Neural progenitor cell (in vitro differentiated cells): Measurements from ENCODE around the gene R3HDM2. TPM values are rescaled to one million over a fixed set of nuclear protein-coding genes. Genes with fewer than 3 reads are reported as not detected.

Experiments
- DNase-seq: peaks from one replicate; pipeline ENCODE4 v3.0.0-alpha.2; 2016; ENCODE audit warnings: low spot score
- H2AFZ ChIP-seq: fragments of 200-600 bp; sonication (generic); replicated peaks from 2 replicates; pipeline ENCODE4 v1.6.1; 2016; ENCODE audit warnings: antibody characterized with exemption
- H3F3A ChIP-seq: fragments of 200-600 bp; sonication (generic); 2 replicates; pipeline ENCODE4 v1.6.1; 2016; ENCODE audit warnings: antibody characterized with exemption, low read depth
- H3K27ac ChIP-seq: fragments of 200-600 bp; sonication (generic); 2 replicates; pipeline ENCODE4 v1.5.1; 2016; ENCODE audit warnings: mild to moderate bottlenecking
- H3K27me3 ChIP-seq: fragments of 200-600 bp; sonication (generic); 2 replicates; pipeline ENCODE4 v1.6.1; 2016; ENCODE audit warnings: mild to moderate bottlenecking, moderate library complexity
- H3K36me3 ChIP-seq: fragments of 200-600 bp; sonication (generic); 2 replicates; pipeline ENCODE4 v1.5.1; 2016
- H3K4me1 ChIP-seq: fragments of 200-600 bp; sonication (generic); 2 replicates; pipeline ENCODE4 v1.6.1; 2016; ENCODE audit warnings: mixed run types
- H3K4me2 ChIP-seq: fragments of 200-600 bp; sonication (generic); 2 replicates; pipeline ENCODE4 v1.6.1; 2016
- H3K4me3 ChIP-seq: fragments of 200-600 bp; sonication (generic); 2 replicates; pipeline ENCODE4 v1.5.1; 2016
- H3K79me2 ChIP-seq: fragments of 200-600 bp; sonication (generic); 2 replicates; pipeline ENCODE4 v1.6.1; 2016; ENCODE audit warnings: low read depth
- H3K9ac ChIP-seq: fragments of 200-600 bp; sonication (generic); 2 replicates; pipeline ENCODE4 v1.6.1; 2016
- H3K9me3 ChIP-seq: fragments of 200-600 bp; sonication (generic); 2 replicates; pipeline ENCODE4 v1.5.1; 2016; ENCODE audit warnings: low read depth
- H4K20me1 ChIP-seq: fragments of 200-600 bp; sonication (generic); 2 replicates; pipeline ENCODE4 v1.6.1; 2016; ENCODE audit warnings: low read depth
- H3K27ac Mint-ChIP-seq: 3 replicates; pipeline ENCODE4 v1.8.0; 2021; ENCODE audit warnings: mixed read lengths
- H3K27me3 Mint-ChIP-seq: 2 replicates; pipeline ENCODE4 v1.8.0; 2022; ENCODE audit warnings: low read depth, mild to moderate bottlenecking, inconsistent platforms, moderate library complexity, mixed read lengths; ENCODE audit not compliant: insufficient read depth
- H3K36me3 Mint-ChIP-seq: 3 replicates; pipeline ENCODE4 v1.8.0; 2021; ENCODE audit warnings: mixed read lengths
- H3K4me1 Mint-ChIP-seq: 3 replicates; pipeline ENCODE4 v1.8.0; 2021; ENCODE audit warnings: mixed read lengths
- H3K4me3 Mint-ChIP-seq: 3 replicates; pipeline ENCODE4 v1.8.0; 2021; ENCODE audit warnings: mild to moderate bottlenecking, moderate library complexity, mixed read lengths
- H3K9me3 Mint-ChIP-seq: 3 replicates; pipeline ENCODE4 v1.8.0; 2020; ENCODE audit warnings: mixed read lengths
- CTCF ChIP-seq: fragments of 200-600 bp; sonication (generic); IDR thresholded peaks from 2 replicates; pipeline ENCODE4 v1.5.1; 2017; ENCODE audit warnings: antibody characterized with exemption, mild to moderate bottlenecking
- EZH2 ChIP-seq: fragments of 200-600 bp; sonication (generic); IDR thresholded peaks from 2 replicates; pipeline ENCODE4 v1.6.1; 2017; ENCODE audit warnings: antibody characterized with exemption, mild to moderate bottlenecking, moderate library complexity
- EZH2phosphoT487 ChIP-seq: fragments of 200-600 bp; sonication (generic); IDR thresholded peaks from 2 replicates; pipeline ENCODE4 v1.6.1; 2017; ENCODE audit warnings: antibody characterized with exemption
- total RNA-seq: library from RNA; depleted of rRNA; stranded (reverse); fragments of >200 nt; gene quantifications from 2 replicates; pipeline ENCODE4 v1.2.3, GENCODE V29; 2015; ENCODE audit warnings: low replicate concordance

The R3HDM2 gene
- total RNA-seq, 1 donor from 2014 or later = 40.0 TPM

GRCh38 chr12:57236925-57237595, 193.8 kb downstream of the R3HDM2 start:
- Histone ChIP-seq H3K9me3 (no peaks in the 10 kb centered on the region), H3K4me2 (peak overlapping the region; percentile 5), H3K79me2 (no peaks in the 10 kb centered on the region), H2AFZ (no peak overlapping the region), H3K27ac (no peak overlapping the region), H3K4me1 (peaks cover 58% of the 10 kb centered on the region), H3K36me3 (no peaks in the 10 kb centered on the region), H3K9ac (no peak overlapping the region), H3K27me3 (peaks cover 75% of the 10 kb centered on the region), H3F3A (peaks cover 68% of the 10 kb centered on the region), H4K20me1 (peaks cover 51% of the 10 kb centered on the region), H3K4me3 (no peak overlapping the region)
- TF ChIP-seq EZH2phosphoT487 (no peak), CTCF (no peak), EZH2 (no peak)
- Mint-ChIP-seq H3K4me3 (peak overlapping the region; percentile 77), H3K36me3 (peaks cover 19% of the 10 kb centered on the region), H3K27ac (no peak overlapping the region), H3K27me3 (peaks cover 56% of the 10 kb centered on the region), H3K9me3 (no peaks in the 10 kb centered on the region), H3K4me1 (peaks cover 48% of the 10 kb centered on the region)
- no peak for DNase-seq

GRCh38 chr12:57236201-57236924, 194.5 kb downstream of the R3HDM2 start:
- peak overlapping the region; percentile 5 for H3K4me2 ChIP-seq
- peak; percentile 84 for DNase-seq
- H3K4me1 Mint-ChIP-seq = peaks cover 41% of the 10 kb centered on the region
- no peak overlapping the region for H3K27ac ChIP-seq
- H2AFZ ChIP-seq = no peak overlapping the region
- peaks cover 22% of the 10 kb centered on the region for H3K36me3 Mint-ChIP-seq
- H3K36me3 ChIP-seq = no peaks in the 10 kb centered on the region
- H4K20me1 ChIP-seq = peaks cover 45% of the 10 kb centered on the region
- peaks cover 63% of the 10 kb centered on the region for H3F3A ChIP-seq
- no peak overlapping the region for H3K27ac Mint-ChIP-seq
- TF ChIP-seq EZH2 = no peak
- peak; percentile 47 for TF ChIP-seq EZH2phosphoT487
- H3K27me3 ChIP-seq = peaks cover 68% of the 10 kb centered on the region
- no peak overlapping the region for H3K9ac ChIP-seq
- H3K9me3 ChIP-seq = no peaks in the 10 kb centered on the region
- H3K79me2 ChIP-seq = peaks cover 1% of the 10 kb centered on the region
- H3K9me3 Mint-ChIP-seq = no peaks in the 10 kb centered on the region
- H3K27me3 Mint-ChIP-seq = peaks cover 49% of the 10 kb centered on the region
- H3K4me3 ChIP-seq = no peak overlapping the region
- peak overlapping the region; percentile 77 for H3K4me3 Mint-ChIP-seq
- peaks cover 52% of the 10 kb centered on the region for H3K4me1 ChIP-seq

GRCh38 chr12:57235728-57236131, 195.1 kb downstream of the R3HDM2 start:
- no peak overlapping the region for H3K9ac ChIP-seq
- H3K36me3 ChIP-seq = no peaks in the 10 kb centered on the region
- H3K79me2 ChIP-seq = peaks cover 8% of the 10 kb centered on the region
- H3F3A ChIP-seq = peaks cover 56% of the 10 kb centered on the region
- H2AFZ ChIP-seq = no peak overlapping the region
- no peaks in the 10 kb centered on the region for H3K9me3 ChIP-seq
- Mint-ChIP-seq H3K36me3 (peaks cover 22% of the 10 kb centered on the region), H3K9me3 (no peaks in the 10 kb centered on the region), H3K4me3 (no peak overlapping the region), H3K27ac (no peak overlapping the region), H3K4me1 (peaks cover 39% of the 10 kb centered on the region), H3K27me3 (peaks cover 43% of the 10 kb centered on the region)
- H3K4me3 ChIP-seq = no peak overlapping the region
- peaks cover 62% of the 10 kb centered on the region for H3K27me3 ChIP-seq
- no peak for TF ChIP-seq EZH2phosphoT487
- TF ChIP-seq CTCF = no peak
- TF ChIP-seq EZH2 = no peak
- H3K4me1 ChIP-seq = peaks cover 52% of the 10 kb centered on the region
- peaks cover 45% of the 10 kb centered on the region for H4K20me1 ChIP-seq
- no peak overlapping the region for H3K4me2 ChIP-seq
- DNase-seq = no peak
- no peak overlapping the region for H3K27ac ChIP-seq
